ENCODE measurements around the gene ZNF565.

GRCh38 chr19:36210497-36210896 is 4.0 kb downstream of the ZNF565 start:
- TF ChIP-seq EZH2phosphoT487 (IDR thresholded peaks at IDR 0.05; ENCODE audit: insufficient read depth, low read depth) (no peak), EZH2 (IDR thresholded peaks at IDR 0.05; ENCODE audit: insufficient read depth, poor library complexity, severe bottlenecking) (no peak)

All from GM23248 (cell line).